ENCODE results near the gene DYNLRB1.
A peak's percentile ranks its signal among the peaks of the same experiment; 100 is the strongest.

The DYNLRB1 gene

GRCh38 chr20:34558320-34559218 lies 42.3 kb downstream of the DYNLRB1 start, which contains the start of gene MAP1LC3A:
Gene MAP1LC3A (plus strand): TSS chr20:34558718. CDS start chr20:34558869, 151 bp downstream.
- DNase-seq (ENCODE audit: low read depth in 2 of 2), result peak; percentile 86 to 87

- no peak for DNase-seq (ENCODE audit: low read depth in 2 of 2)
Observed at GRCh38 chr20:34559311-34560140, 43.3 kb downstream of the DYNLRB1 start.

- DNase-seq (ENCODE audit: low read depth in 2 of 2), result no peak
Observed at GRCh38 chr20:34560141-34560523, 43.9 kb downstream of the DYNLRB1 start.

GRCh38 chr20:34560614-34561013 lies 44.4 kb downstream of the DYNLRB1 start:
- no peak for DNase-seq (ENCODE audit: low read depth in 2 of 2)

- no peak for DNase-seq (ENCODE audit: low read depth in 2 of 2)
Observed at GRCh38 chr20:34561661-34562060, 45.4 kb downstream of the DYNLRB1 start.

- no peak for DNase-seq (ENCODE audit: low read depth in 2 of 2)
Observed at GRCh38 chr20:34562641-34563040, 46.4 kb downstream of the DYNLRB1 start.

GRCh38 chr20:34564833-34565232 lies 48.6 kb downstream of the DYNLRB1 start:
- no peak for DNase-seq (ENCODE audit: low read depth in 2 of 2)

- no peak for DNase-seq (ENCODE audit: low read depth in 2 of 2)
Observed at GRCh38 chr20:34566978-34567891, 51.0 kb downstream of the DYNLRB1 start.

GRCh38 chr20:34567892-34568865 lies 52.0 kb downstream of the DYNLRB1 start:
- DNase-seq (ENCODE audit: low read depth in 2 of 2), result no peak

GRCh38 chr20:34569598-34569997 lies 53.4 kb downstream of the DYNLRB1 start:
- no peak for DNase-seq (ENCODE audit: low read depth in 2 of 2)

- no peak for DNase-seq (ENCODE audit: low read depth in 2 of 2)
Observed at GRCh38 chr20:34570859-34571306, 54.7 kb downstream of the DYNLRB1 start.

GRCh38 chr20:34571753-34572152 lies 55.5 kb downstream of the DYNLRB1 start:
- DNase-seq (ENCODE audit: low read depth in 2 of 2), result no peak

GRCh38 chr20:34573541-34574300 lies 57.5 kb downstream of the DYNLRB1 start:
- DNase-seq (ENCODE audit: low read depth in 2 of 2), result no peak

GRCh38 chr20:34574426-34574825 lies 58.2 kb downstream of the DYNLRB1 start:
- DNase-seq (ENCODE audit: low read depth in 2 of 2), result no peak

- no peak for DNase-seq (ENCODE audit: low read depth in 2 of 2)
Observed at GRCh38 chr20:34574861-34575260, 58.6 kb downstream of the DYNLRB1 start.

- DNase-seq (ENCODE audit: low read depth in 2 of 2), result no peak
Observed at GRCh38 chr20:34575271-34575670, 59.0 kb downstream of the DYNLRB1 start.

GRCh38 chr20:34575756-34576155 lies 59.5 kb downstream of the DYNLRB1 start:
- DNase-seq (ENCODE audit: low read depth in 2 of 2), result no peak

GRCh38 chr20:34577061-34577460 lies 60.8 kb downstream of the DYNLRB1 start:
- no peak for DNase-seq (ENCODE audit: low read depth in 2 of 2)

GRCh38 chr20:34578025-34578424 lies 61.8 kb downstream of the DYNLRB1 start:
- no peak for DNase-seq (ENCODE audit: low read depth in 2 of 2)

Data from activated CD8-positive, alpha-beta memory T cell treated with anti-CD3 and anti-CD28 coated beads for 4 hours (primary cell).